Mucosa of stomach (tissue), 1 donor: ENCODE data around the gene MGAT4B.
A peak's percentile ranks its signal among the peaks of the same experiment; 100 is the strongest.

Experiments
- H3K27me3 ChIP-seq: one replicate; pipeline ENCODE4 v1.7.0; 2013; ENCODE audit warnings: mild to moderate bottlenecking, low read length; ENCODE audit not compliant: control insufficient read depth, insufficient read depth
- H3K36me3 ChIP-seq: one replicate; pipeline ENCODE4 v1.7.0; 2013; ENCODE audit warnings: low read length; ENCODE audit not compliant: control insufficient read depth, insufficient read depth
- H3K4me1 ChIP-seq: one replicate; pipeline ENCODE4 v1.7.0; 2013; ENCODE audit warnings: mild to moderate bottlenecking, low read length; ENCODE audit not compliant: control insufficient read depth, insufficient read depth
- H3K4me3 ChIP-seq: one replicate; pipeline ENCODE4 v1.7.0; 2013; ENCODE audit warnings: low read length
- H3K9ac ChIP-seq: one replicate; pipeline ENCODE4 v1.7.0; 2013; ENCODE audit warnings: mild to moderate bottlenecking, low read length, moderate library complexity
- H3K9me3 ChIP-seq: one replicate; pipeline ENCODE4 v1.7.0; 2013; ENCODE audit warnings: mild to moderate bottlenecking, low read length, moderate library complexity; ENCODE audit not compliant: control insufficient read depth
- donor health status: Pancreatic carcinoma.

MGAT4B gene

DNA sequence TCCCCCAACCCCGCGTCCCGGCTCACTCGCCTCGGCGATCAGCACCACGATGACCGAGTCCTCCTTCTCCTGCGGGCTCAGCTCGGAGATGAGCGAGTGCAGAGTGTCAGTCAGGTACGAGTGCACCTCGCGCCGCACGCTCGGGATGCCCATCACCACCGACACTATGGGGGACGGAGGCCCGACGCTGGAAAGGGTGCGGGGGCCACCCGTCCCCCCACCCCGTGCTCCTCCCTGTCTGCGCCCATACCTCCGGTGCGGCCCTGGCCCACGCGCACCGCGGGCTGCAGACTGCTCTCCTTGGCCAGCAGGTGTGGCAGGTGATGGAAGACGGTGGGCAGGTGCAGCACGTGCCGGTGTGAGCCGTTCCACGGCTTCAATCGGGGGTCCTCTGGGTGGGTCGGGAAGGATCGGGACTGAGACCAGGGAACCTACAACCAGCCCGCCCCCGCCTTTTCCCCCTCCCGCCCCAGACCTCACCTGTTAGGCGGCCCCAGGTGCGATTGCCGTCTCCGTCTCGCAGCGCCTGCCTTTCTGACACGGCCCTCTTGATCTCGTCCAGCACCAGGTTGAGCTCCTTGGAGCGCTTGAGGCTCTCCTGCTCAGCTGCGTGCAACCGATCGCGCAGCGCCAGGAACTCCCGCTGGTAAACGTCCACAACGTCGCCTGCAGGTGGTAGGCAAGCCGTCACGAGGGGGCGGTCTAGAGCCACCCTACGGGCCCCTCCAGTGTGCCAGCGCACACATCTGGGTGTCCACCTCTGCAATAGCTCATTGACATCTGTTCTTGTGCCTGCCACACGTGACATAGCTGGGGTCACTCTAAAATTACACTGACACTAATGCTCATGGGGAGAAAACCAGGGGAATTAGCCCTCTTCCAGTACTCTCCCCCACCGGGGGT is 5.1 kb downstream of the MGAT4B start:
- Histone ChIP-seq H3K9me3 (no peaks in the 10 kb centered on the region), H3K4me3 (no peak overlapping the region), H3K36me3 (peaks cover 36% of the 10 kb centered on the region), H3K9ac (no peak overlapping the region), H3K4me1 (peaks cover 43% of the 10 kb centered on the region), H3K27me3 (no peaks in the 10 kb centered on the region)

DNA sequence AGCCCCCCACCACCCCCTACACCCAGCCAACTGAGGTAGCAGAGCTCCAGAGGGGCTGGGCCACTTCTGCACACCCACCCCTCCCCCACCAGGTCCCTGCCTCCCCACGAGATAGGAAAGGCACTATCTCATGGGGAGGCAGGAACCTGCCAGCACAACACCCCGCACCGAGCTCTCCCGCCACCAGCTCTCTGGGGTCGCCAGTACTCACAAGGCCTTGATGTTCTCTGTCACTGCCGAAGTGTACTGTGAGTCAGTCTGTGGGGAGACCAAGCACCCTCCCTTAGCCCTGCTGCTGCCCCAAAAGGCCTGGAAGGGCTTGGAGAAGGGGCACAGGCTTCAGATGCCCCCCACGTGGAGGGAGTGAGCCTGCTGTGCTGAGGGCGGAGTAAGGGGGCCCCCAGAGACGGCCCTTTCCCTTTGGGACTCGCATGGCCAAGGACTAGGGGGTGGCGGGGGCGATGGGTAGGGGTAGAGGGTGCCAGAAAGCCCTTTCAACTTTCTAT is 5.9 kb downstream of the MGAT4B start:
- H3K4me1 ChIP-seq, result peaks cover 47% of the 10 kb centered on the region
- peaks cover 36% of the 10 kb centered on the region for H3K36me3 ChIP-seq
- H3K9me3 ChIP-seq, result no peaks in the 10 kb centered on the region
- H3K9ac ChIP-seq, result no peak overlapping the region
- H3K4me3 ChIP-seq, result no peak overlapping the region
- no peaks in the 10 kb centered on the region for H3K27me3 ChIP-seq

DNA sequence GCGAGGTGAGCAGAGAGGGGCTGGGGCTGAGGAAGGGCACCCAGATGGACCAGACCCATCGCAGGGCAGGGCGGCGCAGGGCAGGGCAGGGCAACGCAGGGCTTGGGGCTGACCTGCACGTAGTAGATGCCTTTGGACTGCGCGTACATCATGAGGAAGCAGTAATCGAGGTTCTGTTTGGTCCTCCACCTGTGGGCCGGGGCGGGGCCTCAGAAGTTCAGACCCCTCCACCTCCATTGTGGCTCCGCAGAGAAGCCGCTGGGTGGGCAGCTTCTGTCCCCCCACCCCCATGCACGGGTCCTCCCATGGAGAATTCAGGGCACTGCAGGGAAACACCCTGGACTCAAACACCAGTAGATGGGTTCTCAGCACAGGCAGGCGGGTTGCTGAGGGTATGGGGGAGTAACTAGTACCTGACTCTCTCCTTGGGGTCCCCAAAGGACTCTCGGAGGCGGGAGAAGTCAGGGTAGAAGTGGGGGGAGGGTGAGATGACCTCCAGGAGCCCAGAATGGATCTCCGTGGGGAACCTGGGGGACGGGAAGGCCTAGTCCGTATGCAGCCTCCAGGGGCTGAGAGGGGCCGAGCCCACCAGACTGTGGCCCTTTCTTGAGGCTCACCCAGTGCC is 6.5 kb downstream of the MGAT4B start:
- peaks cover 36% of the 10 kb centered on the region for H3K36me3 ChIP-seq
- peaks cover 51% of the 10 kb centered on the region for H3K4me1 ChIP-seq

DNA sequence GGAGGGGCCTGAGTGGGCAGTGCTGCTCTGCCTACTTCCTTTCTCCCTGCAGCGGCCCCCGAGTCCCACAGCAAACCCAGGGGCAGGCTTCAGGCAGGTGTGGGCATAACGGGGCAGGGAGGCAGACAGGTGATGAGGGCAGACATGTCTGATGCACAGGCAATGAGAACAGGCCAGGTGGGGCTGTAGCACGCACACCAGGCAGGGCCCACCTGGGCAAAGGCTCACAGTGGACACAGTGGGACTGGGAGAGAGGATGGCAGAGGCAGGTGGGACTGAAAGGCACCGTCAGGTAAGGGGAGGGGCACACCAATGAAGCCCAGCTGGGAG is 7.1 kb downstream of the MGAT4B start:
- Histone ChIP-seq H3K4me3 (no peak overlapping the region), H3K4me1 (peaks cover 51% of the 10 kb centered on the region), H3K27me3 (no peaks in the 10 kb centered on the region), H3K9me3 (no peaks in the 10 kb centered on the region), H3K36me3 (peaks cover 36% of the 10 kb centered on the region), H3K9ac (no peak overlapping the region)

More for the DNA sequence above, 6.5 kb downstream of the MGAT4B start:
- Histone ChIP-seq H3K4me3 (no peak overlapping the region), H3K9ac (no peak overlapping the region), H3K27me3 (no peaks in the 10 kb centered on the region), H3K9me3 (no peaks in the 10 kb centered on the region)

DNA sequence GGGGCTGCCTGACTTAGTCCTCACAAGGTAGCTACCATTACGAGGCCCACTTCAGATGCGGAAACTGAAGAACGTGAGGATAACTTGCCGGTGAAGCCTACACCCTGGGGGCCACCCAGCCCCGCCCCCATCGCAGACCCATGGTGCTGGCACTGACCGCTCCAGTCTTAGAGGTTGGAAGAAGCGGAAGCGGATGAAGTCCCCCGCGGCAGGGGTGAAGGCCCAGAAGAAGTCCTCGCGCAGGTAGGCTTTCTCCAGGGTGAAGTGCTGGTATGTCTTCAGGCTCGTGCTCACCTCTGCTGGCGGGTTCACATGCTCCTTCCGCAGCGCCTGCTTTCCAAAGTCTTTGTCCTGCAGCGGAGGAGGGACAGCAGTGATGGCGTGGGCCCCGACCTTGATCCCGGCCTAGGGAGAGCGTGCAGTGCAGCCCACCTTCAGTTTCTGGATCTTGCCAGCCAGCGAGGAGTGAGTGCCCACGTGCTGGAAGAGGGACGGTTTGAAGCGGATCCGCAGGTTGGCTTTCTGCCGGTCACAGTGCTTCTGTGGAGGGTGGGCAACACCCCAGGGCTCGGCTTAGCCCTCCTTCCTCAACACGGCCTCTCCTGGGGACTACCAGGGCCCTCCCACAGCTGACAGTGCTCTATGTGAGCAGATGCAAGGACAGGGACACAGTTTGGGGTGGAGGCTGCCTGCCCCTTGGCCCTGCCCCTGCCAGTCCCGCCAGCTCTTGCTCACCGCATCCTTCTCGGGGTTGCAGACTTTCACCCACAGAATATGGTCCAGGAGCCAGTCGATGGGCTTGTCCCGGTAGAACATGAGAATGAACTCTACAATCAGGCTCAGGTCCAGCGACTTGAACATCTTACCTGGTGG is 7.7 kb downstream of the MGAT4B start:
- peaks cover 36% of the 10 kb centered on the region for H3K36me3 ChIP-seq
- H3K9ac ChIP-seq, result no peak overlapping the region

DNA sequence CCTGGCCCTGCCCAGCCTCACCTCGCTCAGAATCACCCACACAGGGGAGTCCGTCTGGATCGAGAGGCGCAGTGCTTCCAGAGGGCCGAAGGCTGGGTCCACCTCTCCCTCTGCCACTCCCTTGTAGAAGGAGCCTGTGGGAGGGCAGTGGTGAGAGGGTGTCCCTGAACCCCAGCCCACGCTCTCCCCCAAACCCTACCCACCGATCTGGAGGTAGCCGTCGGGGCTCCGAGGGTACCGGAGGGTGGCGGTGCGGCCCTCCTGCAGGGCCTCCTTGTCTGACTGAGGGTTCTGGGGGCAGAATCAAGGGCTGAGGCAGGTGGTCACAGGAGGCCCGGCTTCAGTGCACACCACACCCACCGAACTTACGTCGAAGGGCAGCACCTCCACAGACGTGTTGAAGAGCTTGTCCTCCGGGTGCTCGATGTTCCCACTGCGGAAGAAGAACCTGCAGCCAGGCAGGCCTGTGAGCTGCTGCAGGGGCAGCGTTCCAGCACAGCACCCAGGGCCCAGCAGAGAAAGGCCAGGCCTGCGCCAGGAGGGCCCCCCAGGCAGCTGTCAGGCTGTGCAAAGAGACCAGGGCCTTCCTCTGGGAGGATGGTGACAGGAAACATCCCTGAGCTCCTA is 8.4 kb downstream of the MGAT4B start:
- H3K36me3 ChIP-seq, result peaks cover 36% of the 10 kb centered on the region
- no peak overlapping the region for H3K4me3 ChIP-seq
- H3K9me3 ChIP-seq, result no peaks in the 10 kb centered on the region
- H3K9ac ChIP-seq, result no peak overlapping the region
- peaks cover 51% of the 10 kb centered on the region for H3K4me1 ChIP-seq
- no peaks in the 10 kb centered on the region for H3K27me3 ChIP-seq

More for the DNA sequence above, 7.7 kb downstream of the MGAT4B start:
- H3K27me3 ChIP-seq, result no peaks in the 10 kb centered on the region
- peaks cover 51% of the 10 kb centered on the region for H3K4me1 ChIP-seq
- H3K9me3 ChIP-seq, result no peaks in the 10 kb centered on the region
- H3K4me3 ChIP-seq, result no peak overlapping the region

DNA sequence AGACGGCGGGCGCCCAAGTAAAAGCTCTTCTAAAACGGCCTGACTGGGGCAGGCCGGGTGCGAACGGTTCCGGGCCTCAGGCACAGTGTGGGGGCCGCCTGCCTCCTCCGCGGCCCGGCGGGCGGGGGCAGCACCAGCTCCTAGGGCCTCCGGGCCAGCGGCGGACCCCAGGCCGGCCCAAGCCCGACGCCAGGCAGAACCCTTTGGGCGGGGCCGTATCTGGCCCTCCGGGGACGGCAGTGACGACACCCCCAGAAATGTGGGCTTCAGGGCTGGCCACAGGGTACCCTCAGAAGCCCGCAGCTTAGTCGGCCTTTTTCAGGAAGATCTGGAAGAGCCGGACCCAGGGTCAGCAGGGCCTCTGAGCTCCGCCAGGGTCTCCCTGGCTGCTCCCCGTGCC is 8.9 kb downstream of the MGAT4B start:
- no peak overlapping the region for H3K4me3 ChIP-seq
- H3K27me3 ChIP-seq, result no peaks in the 10 kb centered on the region
- H3K4me1 ChIP-seq, result peaks cover 49% of the 10 kb centered on the region
- H3K9me3 ChIP-seq, result no peaks in the 10 kb centered on the region
- H3K9ac ChIP-seq, result no peak overlapping the region
- peaks cover 36% of the 10 kb centered on the region for H3K36me3 ChIP-seq

DNA sequence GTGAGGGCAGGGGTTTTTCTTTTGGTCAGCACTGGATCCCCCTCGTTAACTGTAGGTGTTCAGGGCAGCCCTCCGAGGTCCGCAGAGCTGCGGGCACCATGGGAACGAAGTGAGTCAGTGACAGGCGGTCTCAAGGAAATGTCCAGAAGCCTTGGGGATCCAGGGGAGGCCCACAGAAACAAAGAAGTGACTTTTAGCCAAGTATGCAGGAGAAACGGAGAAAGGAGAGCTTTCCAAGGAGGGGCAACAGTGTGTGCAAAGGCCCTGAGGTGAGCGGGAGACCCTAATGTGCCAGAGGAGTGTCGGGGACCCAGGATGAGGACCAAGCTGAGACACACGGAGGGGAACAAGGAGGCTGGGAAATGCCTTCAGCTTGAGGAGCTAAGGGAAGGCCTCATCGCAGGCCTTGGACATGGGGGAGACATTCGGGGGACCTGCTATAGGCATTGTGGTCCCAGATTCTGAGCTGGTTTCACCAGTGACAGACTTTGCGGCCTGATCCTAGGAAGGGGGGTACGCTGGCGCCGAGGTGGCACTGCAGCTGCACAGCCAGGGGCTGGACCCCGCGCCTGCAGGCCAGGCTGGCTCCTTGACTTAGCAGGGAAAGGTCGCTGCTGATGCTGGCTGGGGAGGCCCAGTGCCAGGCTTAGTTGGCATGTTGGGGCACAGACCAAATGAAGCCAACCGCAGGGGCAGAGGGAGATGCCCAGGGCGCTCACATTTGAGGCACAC is 9.6 kb downstream of the MGAT4B start:
- Histone ChIP-seq H3K27me3 (no peaks in the 10 kb centered on the region), H3K9ac (peak overlapping the region; percentile 68), H3K9me3 (no peaks in the 10 kb centered on the region), H3K4me3 (no peak overlapping the region), H3K4me1 (peaks cover 42% of the 10 kb centered on the region), H3K36me3 (peaks cover 36% of the 10 kb centered on the region)

DNA sequence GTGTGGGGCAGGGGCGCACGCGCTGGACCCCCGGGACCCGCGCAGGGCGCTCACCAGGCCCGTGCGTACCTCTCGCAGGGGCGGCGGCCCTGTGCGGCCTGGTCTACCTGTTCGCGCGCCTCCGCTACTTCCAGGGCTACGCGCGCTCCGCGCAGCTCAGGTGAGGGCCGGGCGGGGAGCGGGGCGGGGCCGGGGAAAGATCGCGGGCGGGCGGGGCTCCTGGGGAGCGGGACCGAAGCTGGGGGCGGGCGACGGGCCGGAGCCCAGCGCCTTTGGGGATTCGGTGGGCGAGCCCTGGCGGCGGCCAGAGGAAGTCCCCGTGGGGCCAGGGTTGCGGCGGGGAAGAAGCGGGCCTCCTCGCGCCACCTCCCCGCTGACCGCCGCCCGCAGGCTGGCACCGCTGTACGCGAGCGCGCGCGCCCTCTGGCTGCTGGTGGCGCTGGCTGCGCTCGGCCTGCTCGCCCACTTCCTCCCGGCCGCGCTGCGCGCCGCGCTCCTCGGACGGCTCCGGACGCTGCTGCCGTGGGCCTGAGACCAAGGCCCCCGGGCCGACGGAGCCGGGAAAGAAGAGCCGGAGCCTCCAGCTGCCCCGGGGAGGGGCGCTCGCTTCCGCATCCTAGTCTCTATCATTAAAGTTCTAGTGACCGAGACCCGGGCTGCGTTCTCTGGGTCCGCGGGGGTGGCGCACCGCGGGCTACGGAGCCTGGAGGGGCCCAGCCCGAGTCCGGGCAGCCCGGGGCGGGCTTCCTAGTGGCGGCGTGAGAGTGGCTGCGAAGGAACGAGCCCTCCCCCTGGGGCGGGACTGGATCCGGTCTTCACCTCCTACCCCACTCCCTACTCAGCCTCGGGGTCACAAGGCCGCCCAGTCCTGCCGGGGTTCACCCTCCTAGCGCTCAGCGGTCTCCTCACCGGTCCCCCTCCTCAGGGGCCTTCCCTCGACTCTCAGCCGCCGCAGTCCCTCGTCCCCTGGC is 10.5 kb downstream of the MGAT4B start:
- peak overlapping the region; percentile 68 for H3K9ac ChIP-seq
- peak overlapping the region; percentile 36 for H3K4me3 ChIP-seq
- H3K36me3 ChIP-seq, result peaks cover 35% of the 10 kb centered on the region
- no peaks in the 10 kb centered on the region for H3K27me3 ChIP-seq
- peaks cover 37% of the 10 kb centered on the region for H3K4me1 ChIP-seq
- H3K9me3 ChIP-seq, result no peaks in the 10 kb centered on the region

DNA sequence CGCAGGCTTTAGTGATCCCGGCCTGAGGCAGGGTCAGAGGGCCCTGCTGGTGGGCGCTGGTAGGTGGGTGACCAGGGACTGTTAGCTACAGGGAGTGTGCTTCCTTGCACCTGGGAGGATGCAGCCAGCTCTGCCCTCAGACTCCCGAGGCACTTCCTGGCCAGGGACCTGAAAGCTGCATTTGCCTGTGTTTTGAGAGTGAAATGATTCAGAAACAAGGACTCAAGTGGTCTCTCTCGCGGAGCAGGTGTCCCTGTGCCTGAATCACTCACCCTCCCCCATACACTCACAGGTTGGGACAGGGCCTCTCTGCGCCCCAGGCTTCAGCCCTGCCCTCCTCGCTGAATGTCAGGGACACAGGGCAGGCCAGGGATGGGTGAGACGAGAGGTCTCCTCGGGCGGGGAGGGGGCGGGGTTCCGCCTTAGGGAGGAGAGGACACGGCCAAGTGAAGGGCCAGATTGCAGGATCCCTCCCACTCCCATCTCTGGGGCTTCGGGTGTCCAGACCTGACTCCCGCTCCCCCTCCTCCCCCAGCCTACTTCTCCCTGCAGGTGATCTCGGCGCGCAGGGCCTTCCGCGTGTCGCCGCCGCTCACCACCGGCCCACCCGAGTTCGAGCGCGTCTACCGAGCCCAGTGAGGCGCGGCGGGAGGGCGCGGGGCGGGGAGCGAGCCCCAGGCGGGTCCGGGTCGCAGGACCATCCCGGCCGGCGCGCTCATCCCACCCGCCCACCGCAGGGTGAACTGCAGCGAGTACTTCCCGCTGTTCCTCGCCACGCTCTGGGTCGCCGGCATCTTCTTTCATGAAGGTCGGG is 11.4 kb downstream of the MGAT4B start:
- H3K9me3 ChIP-seq, result no peaks in the 10 kb centered on the region
- peak overlapping the region; percentile 57 for H3K9ac ChIP-seq

More for the DNA sequence above, 11.4 kb downstream of the MGAT4B start:
- peaks cover 37% of the 10 kb centered on the region for H3K4me1 ChIP-seq
- peaks cover 30% of the 10 kb centered on the region for H3K36me3 ChIP-seq
- H3K27me3 ChIP-seq, result no peaks in the 10 kb centered on the region
- H3K4me3 ChIP-seq, result peak overlapping the region; percentile 36
